CD4-positive, alpha-beta T cell treated with Interferon alpha-2 for 1 hour (primary cell): ENCODE data around the gene RPS19.
"Not testable (repeated sequence)": the region's sequence is repeated elsewhere in the genome, so short reads cannot be mapped to it uniquely, and the experiment has no call there.

Experiments used
- DNase-seq, 2 donors: peaks; one replicate each; pipeline ENCODE4 v3.0.0-alpha.2; 2020 to 2022

RPS19 gene

GRCh38 chr19:41902594-41902993 lies 42.5 kb downstream of the RPS19 start:
- no peak for DNase-seq

DNA sequence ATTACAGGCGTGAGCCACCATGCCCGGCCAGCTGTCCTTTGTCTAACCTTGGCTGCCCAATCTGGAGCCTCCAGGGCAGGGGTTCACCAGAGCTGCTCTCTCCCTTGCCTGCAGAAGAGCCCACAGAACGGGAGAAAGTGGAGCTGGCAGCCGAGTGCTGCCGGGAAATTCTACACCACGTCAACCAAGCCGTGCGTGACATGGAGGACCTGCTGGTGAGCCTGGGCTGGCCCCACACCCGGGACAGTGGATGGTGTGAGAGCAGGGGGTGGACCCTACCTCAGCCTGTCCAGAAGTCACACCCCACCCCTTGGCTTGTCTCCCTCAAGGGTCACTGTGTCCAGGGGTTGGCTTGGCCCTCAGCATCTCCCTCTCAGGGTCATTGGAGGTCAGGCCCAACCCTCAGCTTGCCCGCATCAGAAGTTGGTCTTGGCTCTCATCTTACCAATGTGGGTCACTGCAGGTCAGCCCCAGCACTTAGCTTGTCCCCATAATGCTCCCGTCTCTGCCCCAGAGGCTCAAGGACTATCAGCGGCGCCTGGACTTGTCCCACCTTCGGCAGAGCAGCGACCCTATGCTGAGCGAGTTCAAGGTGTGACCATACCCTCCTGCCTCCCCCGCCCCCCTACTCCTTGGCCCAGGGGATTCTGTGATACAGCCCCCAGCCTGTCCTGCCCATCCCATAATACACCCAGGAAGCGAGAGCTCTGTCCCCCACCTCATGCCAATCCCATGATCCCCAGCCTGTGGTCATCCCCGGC lies 43.3 kb downstream of the RPS19 start:
- DNase-seq = no peak

GRCh38 chr19:41904118-41904870 lies 44.2 kb downstream of the RPS19 start:
- DNase-seq = no peak

DNA sequence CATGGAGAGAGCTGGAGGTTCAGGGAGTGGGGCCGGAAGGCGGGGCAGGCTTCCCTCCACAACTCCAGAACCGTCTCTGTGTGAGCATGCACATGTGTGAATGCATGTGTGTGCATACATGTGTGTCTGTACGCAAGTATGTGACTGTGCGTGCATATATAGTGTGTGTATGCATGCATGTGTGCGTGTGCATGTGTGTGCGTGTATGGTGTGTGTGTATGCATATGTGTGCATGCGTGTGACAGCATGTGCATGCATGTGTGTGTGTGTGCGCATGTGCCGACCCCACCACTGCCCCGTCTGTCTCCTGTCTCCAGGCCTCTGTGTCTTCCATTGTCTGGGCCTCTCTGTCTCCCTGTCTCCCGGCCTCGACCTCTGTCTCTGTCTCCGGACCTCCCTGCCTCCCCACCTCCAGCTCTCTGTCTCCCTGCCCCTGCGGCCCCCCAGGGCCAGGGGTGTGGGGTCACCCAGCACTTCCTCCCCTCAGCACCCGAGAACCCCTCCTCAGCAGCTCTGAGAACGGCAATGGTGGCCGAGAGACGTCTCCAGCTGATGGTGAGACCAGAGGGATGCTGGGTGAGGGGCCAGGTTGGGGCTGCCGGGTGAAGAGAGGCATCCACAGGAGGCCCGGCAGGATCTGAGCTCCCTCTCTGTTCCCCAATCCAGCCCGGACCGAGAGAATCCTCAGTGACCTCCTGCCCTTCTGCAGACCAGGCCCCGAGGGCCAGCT lies 45.4 kb downstream of the RPS19 start:
- no peak for DNase-seq

GRCh38 chr19:41906271-41906670 lies 46.2 kb downstream of the RPS19 start:
- no peak for DNase-seq

- no peak for DNase-seq
Measured at GRCh38 chr19:41906916-41907680, 47.0 kb downstream of the RPS19 start.

DNA sequence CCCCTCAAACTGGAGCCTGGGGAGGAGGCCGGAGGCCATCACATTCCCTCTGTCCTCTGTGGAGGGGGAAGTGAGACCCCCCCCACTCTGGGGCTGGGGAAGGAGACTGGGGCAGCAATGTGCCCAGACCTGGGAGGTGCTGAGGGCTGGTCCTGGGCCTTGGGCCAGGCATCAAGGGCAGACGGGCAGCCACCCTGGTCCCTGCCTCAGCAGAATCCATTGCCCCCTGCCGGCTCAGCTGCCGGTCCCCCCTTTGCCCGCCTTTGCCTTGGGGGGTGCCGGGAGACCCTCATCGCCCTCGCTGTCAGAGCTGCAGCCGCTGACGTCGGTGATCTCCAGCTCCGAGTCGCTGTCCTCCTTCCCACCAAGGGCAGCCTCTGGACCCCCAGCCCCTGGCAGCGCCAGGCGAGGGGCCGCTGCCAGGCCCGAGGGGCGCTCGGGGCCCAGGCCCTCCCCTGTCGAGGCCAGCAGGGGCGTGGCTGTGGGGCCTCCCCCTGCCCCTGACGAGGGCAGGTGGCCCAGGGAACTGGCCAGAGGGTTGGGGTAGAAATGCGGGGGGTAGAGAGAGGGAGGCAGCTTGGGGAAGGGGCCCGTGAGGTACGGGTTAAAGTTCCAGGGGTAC lies 48.0 kb downstream of the RPS19 start:
- no peak for DNase-seq

DNA sequence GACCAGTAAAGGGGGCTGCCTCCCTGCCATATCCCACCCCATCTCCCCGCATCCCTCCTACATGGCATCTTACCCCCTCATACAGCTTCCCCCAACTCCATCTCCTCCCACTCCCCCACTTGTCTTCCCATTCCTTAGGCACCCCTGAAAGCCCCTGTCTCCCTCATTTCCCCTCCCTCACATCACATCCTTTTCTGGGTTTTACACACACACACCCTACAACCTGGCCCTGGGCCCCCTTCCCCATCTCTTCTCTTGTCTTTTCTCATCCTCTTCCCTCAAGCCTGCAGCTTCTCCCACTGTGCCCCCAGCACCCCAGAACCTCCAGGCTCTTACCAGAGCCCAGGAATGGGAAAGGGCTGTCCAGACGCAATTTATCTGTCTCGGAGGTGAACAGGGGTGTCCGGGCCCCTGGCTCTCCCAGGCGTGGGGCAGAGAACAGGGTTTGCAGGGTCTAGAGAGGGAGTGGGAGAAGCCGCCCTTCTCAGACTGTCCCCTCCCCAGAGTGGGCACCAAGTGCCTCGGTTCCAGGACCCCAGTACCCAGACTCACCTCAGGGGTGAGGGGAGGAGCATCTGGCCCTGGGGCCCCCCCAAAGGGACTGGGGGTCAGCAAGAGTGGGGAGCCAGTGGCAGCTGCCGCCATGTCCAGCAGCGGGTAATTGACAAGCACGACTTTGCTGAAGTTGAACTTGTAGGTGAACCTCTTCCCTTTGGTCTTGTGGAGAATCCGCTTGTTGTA lies 48.8 kb downstream of the RPS19 start:
- no peak for DNase-seq

DNA sequence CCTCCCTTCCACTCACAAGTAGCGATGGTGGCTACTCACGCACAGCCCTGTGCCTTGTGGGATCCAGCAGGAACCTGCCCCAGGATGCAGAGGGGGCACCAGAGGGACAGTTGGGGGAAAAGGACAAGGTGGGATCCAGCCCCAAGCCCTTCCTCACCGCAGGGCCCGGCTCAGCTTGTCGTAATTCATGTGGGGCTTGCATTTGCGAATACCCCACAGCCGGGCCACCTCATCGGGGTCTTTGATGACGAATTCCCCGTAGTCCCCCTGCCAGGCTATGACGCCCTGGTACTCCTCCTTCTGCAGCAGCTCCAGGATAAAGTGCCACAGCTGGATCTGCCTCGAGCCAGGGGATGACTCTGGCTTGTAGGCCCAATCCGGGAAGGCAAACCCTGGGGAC lies 49.7 kb downstream of the RPS19 start:
- no peak for DNase-seq

GRCh38 chr19:41910240-41910991 lies 50.4 kb downstream of the RPS19 start:
- DNase-seq = no peak

DNA sequence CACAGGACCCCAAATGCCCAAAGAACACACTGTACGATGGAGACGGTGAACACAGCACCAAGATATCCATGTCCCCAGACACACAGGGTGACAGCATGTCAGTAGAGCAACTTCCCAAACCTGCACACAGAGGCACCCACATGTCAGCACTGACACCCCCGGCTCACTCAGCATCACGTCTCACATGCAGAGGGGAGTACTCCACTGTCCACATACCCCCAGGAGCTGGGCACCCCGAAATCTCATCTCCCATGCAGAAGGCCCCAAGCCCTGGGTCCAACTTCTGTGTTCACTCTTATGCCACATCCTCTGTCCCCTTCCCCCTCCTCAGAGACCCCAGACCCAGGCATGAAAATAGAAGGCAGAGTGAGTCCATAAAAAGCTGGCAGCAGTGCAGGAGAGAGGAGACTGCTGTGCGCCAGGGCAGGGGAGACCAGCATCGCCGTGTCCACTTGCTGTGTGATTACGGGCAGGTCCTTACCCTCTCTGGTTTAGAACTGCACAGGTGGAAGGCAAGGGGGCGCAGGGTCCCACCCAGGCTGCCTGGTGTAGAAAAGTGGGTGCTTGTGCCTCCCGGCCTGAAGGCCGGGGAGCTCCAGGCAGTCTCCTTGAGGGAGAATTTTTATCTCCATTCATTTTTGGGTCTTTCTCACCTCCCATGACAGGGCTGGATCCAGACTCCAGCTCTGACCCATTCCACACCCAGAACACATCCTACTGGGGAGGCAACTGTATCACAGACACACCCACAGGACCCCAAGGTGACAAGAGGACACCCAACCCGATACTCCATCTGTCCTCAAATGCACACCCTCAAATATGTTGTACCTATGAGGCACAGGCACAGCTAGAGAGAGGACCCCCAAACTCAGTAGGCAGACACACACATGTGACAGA lies 51.2 kb downstream of the RPS19 start:
- DNase-seq = no peak

DNA sequence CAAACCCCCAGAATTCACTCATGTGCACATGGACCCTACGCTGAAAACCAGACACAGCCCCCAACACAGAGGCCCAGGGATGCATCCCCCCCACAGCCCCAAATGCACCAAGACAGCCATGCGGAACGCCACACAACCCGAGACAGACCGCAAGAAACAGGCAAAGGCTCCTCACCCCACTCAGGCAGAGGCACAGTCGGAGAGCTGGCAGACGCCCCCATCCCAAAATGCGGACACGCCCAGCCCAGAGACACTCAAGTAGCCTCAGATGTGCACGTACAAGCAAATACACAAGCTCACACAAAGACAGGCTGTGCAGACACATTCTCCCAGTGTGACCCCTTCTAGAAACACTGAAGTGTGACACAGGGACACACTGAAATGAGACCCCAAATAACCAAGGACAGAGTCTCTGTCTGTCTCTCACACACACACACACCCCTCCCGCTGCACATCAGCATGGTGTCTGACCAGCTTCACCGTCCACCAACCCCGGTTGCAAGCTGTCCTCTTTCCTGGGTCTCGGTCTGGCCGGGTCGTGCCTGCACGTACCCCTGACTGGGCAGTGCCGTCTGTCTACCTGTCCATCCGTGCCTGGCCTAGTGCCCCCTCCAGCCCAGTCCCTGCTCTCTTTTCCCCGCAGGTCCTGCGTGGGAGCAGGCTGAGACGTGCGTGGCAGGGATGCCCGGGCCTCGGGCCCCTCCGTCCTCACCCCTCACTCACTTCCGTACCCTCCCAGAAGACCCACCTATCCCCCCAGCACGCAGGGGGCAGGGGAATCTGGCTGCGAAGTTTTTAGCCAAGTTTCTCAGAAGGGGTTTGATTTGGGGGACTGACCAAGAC lies 52.1 kb downstream of the RPS19 start:
- DNase-seq = no peak

GRCh38 chr19:41912899-41913537 lies 53.0 kb downstream of the RPS19 start:
- DNase-seq = no peak

DNA sequence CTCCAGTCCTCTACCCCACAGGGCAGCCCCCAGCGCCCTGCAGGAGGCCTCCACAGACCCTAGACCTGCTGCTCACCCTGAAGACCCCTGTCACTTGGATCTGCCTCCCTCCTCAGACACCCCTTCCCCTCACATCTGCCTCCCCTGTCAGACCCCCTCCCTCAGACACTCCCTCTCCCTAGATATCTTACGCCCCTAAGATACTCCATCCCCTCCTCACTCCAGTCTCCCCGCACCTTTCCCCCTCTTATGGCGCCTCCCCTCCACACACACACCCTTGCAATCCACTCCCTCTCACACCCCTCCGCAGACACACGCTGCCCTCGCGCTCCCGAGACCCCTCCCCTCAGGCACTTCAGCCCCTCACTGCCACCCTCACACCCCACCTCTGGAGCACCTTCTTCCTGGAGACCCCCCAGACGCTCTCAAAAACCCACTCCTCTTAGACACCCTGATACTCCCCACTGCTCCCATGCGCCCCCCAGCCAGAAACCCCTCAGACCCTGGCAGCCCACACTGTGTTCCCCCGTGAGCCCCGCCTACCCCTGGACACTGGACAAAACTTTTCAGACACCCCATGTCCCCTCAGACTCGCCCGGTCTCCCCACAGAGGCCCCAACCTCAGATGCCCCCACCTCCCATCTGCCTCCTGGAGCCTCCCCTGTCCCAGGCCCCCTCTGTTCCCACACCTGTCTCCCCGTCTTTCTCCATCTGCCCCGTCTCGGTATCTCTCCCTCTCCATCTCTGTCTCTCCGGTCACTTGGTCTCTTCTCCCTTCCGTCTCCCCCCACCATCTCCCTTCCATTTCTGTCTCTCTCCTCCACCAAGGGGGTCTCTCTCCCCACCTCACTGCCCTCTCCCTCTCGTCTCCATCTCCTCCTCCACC lies 53.7 kb downstream of the RPS19 start:
- DNase-seq = no peak

DNA sequence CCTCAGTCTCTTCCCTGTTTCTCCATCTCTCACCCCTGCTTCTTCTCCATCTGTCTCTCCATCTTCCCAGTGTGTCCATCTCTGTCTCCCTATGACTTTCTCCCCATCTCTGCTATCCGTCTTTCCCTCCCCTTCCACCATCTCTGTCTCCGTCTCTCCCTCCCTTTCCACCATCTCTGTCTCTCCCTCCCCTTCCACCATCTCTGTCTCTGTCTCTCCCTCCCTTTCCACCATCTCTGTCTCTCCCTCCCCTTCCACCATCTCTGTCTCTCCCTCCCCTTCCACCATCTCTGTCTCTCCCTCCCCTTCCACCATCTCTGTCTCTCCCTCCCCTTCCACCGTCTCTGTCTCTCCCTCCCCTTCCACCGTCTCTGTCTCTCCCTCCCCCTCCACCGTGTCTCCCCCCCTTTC lies 54.4 kb downstream of the RPS19 start:
- not testable (repeated sequence) for DNase-seq

DNA sequence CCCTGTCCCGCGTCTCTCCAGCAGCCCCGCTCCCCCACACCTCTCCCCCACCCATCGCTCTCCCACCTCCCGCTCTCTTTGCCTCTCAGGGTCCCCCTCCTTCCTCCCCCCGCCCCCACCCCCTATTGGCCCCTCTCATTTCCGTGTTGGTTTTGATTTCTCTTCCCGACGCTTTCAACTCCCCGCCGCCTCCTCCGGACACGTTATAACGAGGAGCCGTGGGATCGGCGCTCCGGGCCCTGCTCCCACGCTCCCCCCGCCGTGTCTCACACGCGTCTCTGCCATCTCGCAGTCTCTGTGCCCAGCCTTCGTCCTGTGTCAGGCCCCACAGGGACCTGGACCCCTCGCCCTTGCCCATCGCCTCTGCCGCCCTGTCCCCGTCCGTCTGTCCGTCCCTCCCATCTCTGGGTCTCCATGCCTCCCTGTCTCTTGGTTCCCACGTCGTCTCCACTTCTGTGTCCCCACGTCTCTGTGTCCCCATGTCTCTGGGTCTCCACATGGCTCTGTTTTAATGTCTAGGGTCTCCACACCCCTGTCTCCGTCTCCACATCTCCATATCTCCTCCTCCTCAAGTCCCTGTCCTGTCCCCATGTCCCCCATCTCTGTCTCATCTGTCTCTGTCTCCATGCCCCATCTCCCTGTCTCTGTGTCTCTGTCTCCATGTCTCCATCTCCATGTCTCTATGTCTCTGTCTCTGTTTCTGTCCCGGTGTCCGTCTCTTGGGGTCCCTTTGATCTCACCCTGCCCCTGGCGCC lies 55.1 kb downstream of the RPS19 start:
- no peak for DNase-seq
